GM12801 (cell line): Measurements from ENCODE around the gene BLACAT1.

Source experiments
- CTCF ChIP-seq: IDR thresholded peaks from one replicate; pipeline ENCODE4 v1.5.1; 2011; ENCODE audit warnings: control low read depth; ENCODE audit not compliant: insufficient read length; ENCODE audit errors: extremely low read depth

The BLACAT1 gene

GRCh38 chr1:205440476-205441317 is 15.1 kb downstream of the BLACAT1 start:
- TF ChIP-seq CTCF, result no peak

DNA sequence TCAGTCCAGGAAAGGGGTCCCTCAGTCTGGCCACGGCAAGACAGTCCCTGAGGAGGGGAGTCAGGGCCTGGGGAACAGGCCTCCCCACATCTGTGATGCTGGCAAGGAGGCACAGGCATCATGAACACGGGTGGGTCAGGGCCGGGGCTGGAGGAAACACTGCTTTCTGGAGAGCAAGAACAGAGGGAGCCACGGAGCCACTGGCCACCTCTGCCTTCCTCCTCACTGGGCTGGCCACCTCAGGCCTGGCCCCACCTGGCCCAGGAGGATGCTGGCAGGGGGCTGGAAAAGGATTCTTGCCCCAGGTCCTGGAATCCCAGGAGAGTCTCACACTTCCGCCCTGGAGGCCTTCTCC is 15.7 kb downstream of the BLACAT1 start:
- no peak for TF ChIP-seq CTCF

- TF ChIP-seq CTCF, result no peak
Observed at GRCh38 chr1:205438213-205439158, 17.4 kb downstream of the BLACAT1 start.

GRCh38 chr1:205437570-205437969 is 18.3 kb downstream of the BLACAT1 start:
- no peak for TF ChIP-seq CTCF

- TF ChIP-seq CTCF, result no peak
Observed at GRCh38 chr1:205436776-205437410, 19.0 kb downstream of the BLACAT1 start.

DNA sequence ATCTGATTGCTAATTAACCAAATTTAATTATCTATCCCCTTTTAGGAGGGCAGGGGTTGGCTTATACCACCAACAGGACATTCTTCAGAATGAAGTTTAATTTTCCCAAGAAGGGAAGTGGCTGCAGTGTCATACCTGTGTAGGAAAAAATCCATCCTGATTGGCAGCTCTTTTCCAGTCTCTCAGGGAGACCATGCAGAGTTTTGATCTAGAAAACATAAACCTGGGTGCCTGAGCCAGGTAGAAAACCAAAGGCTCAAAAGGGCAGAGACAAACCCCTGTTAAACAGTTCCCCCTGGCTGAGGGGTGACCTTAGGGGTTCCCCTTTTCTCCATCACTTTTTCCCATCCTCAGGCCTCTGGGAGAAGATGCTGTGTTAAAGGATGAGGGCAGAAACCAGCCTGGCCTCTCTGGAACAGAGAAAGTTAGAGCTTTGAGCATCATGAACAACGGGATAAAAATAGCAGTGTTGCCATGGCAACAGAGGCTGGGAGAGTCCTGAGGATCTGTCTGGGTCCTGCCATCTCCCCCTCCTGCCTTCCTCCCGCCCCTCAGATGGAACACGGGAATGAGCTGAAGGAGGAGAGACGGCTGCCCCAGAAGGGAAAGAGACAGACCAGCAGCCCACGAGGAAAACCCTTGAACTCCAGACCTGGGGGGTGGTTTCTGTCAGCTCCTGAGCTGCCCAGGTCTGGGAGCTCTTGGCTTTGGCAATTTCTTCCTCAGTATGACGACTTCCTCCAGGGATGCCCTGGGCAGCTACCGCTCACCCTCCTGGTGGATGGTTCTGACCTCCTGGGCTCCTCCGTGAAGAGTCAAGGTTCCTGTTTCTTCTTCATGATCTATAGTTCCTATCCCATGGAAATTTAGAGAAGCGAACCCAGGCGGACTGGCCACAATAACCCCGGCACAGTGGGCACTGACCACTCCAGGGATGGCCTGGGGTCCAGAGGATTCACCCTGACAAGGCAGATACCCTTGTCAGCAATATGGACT is 20.0 kb downstream of the BLACAT1 start:
- TF ChIP-seq CTCF, result no peak
